Neural cell (in vitro differentiated cells): Measurements from ENCODE around the gene TNRC6A.

Experiments
- CTCF ChIP-seq: fragments of 450-650 bp; IDR thresholded peaks from 2 replicates; pipeline ENCODE4 v1.5.1; 2014; ENCODE audit warnings: antibody characterized with exemption, mild to moderate bottlenecking, moderate library complexity; ENCODE audit not compliant: poor library complexity, severe bottlenecking
- EP300 ChIP-seq: fragments of 450-650 bp; conservative IDR thresholded peaks from 2 replicates; pipeline ENCODE4 v1.6.1; 2014; ENCODE audit warnings: antibody characterized with exemption, mild to moderate bottlenecking, moderate library complexity; ENCODE audit not compliant: poor library complexity, severe bottlenecking
- EZH2 ChIP-seq: fragments of 200-600, 300-800 bp; shearing (Covaris generic), sonication (generic); IDR thresholded peaks from 2 replicates; pipeline ENCODE4 v1.6.1; 2014; ENCODE audit warnings: antibody characterized with exemption, low read length, borderline replicate concordance, mild to moderate bottlenecking; ENCODE audit not compliant: insufficient read depth, poor library complexity, severe bottlenecking
- POLR2AphosphoS5 ChIP-seq: IDR thresholded peaks from 2 replicates; pipeline ENCODE4 v1.6.1; 2012
- RAD21 ChIP-seq: fragments of 450-650 bp; conservative IDR thresholded peaks from 2 replicates; pipeline ENCODE4 v1.6.1; 2014; ENCODE audit warnings: antibody characterized with exemption, mild to moderate bottlenecking, moderate library complexity
- REST ChIP-seq: IDR thresholded peaks from 2 replicates; pipeline ENCODE4 v1.6.1; 2012; ENCODE audit warnings: borderline replicate concordance
- SMC3 ChIP-seq: fragments of 450-650 bp; conservative IDR thresholded peaks from 2 replicates; pipeline ENCODE4 v1.6.1; 2014; ENCODE audit warnings: antibody characterized with exemption, mild to moderate bottlenecking, moderate library complexity; ENCODE audit not compliant: poor library complexity
- TAF1 ChIP-seq: IDR thresholded peaks from 2 replicates; pipeline ENCODE4 v1.6.1; 2012; ENCODE audit warnings: low read depth

- TF ChIP-seq CTCF (no peak), EP300 (no peak), REST (no peak), SMC3 (no peak), POLR2AphosphoS5 (no peak), EZH2 (no peak), TAF1 (no peak), RAD21 (no peak)
Observed at GRCh38 chr16:24741862-24742261, 12.4 kb downstream of the TNRC6A start.
